ENCODE results near the gene PCDHGA1.

GRCh38 chr5:141306630-141307029 is 23.7 kb upstream of the PCDHGA1 start:
- no peak for TF ChIP-seq CTCF (IDR thresholded peaks at IDR 0.05)
- no peak for TF ChIP-seq EZH2 (IDR thresholded peaks at IDR 0.05; ENCODE audit: borderline replicate concordance, insufficient read depth, low read depth, low read length, poor library complexity, severe bottlenecking)
